Immature natural killer cell (primary cell): ENCODE results near the gene TNNC1. TPM values are rescaled to one million over a fixed set of nuclear protein-coding genes. Genes with fewer than 3 reads are reported as not detected.

Source experiments
- DNase-seq, 3 donors: peaks; one replicate each; pipeline ENCODE4 v3.0.0; 2022; ENCODE audit warnings: mixed read lengths in 1 of 3
- H3K27ac Mint-ChIP-seq, 6 donors: one replicate each; pipeline ENCODE4 v1.8.0; 2020; ENCODE audit warnings: mixed read lengths in 6 of 6, mild to moderate bottlenecking in 5 of 6, inconsistent platforms in 4 of 6, moderate library complexity in 3 of 6
- H3K27me3 Mint-ChIP-seq, 3 donors: one replicate each; pipeline ENCODE4 v1.8.0; 2020 to 2021; ENCODE audit warnings: low read depth in 3 of 3, mild to moderate bottlenecking in 3 of 3, mixed read lengths in 3 of 3, moderate library complexity in 3 of 3, inconsistent platforms in 1 of 3
- H3K36me3 Mint-ChIP-seq, 3 donors: one replicate each; pipeline ENCODE4 v1.8.0; 2020; ENCODE audit warnings: mixed read lengths in 3 of 3, inconsistent platforms in 2 of 3, mild to moderate bottlenecking in 2 of 3
- H3K4me1 Mint-ChIP-seq, 2 donors: one replicate each; pipeline ENCODE4 v1.8.0; 2020; ENCODE audit warnings: inconsistent platforms in 2 of 2, mild to moderate bottlenecking in 2 of 2, mixed read lengths in 2 of 2, moderate library complexity in 1 of 2
- H3K4me3 Mint-ChIP-seq, 5 donors: one replicate each; pipeline ENCODE4 v1.8.0; 2020; ENCODE audit warnings: mild to moderate bottlenecking in 5 of 5, mixed read lengths in 5 of 5, inconsistent platforms in 3 of 5, moderate library complexity in 3 of 5
- H3K9me3 Mint-ChIP-seq, 6 donors: one replicate each; pipeline ENCODE4 v1.8.0; 2020; ENCODE audit warnings: mild to moderate bottlenecking in 6 of 6, mixed read lengths in 6 of 6, inconsistent platforms in 4 of 6, moderate library complexity in 3 of 6
- polyA plus RNA-seq, 3 donors: library from polyadenylated mRNA; unstranded; fragments of 300-500 nt; fragmentation: Illumina TruSeq; gene quantifications; one replicate each; pipeline ENCODE4 v1.2.3, GENCODE V29; 2021

Gene TNNC1
- polyA plus RNA-seq, 3 donors from 2014 or later: not detected

DNA sequence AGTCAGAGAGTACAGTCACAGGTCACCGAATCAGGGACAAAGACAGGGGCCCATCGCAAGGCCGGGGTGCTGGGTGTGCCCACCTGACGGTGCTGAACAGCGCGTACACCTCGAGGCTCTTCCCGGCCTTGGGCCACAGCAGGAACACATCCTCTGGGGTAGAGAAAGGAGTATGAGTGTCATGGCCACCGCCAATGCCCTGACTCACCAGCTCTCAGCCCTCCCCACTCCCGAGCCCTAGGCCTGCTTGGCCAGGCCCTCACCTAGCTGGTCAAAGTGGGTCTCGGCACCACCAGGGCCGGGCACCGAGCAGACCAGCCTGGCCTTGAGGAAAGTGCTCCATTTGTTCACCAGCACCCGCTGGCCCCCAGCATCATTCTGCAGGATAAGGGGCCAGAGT lies 13.2 kb downstream of the TNNC1 start:
- H3K4me3 Mint-ChIP-seq: no peak overlapping the region
- peaks cover 0 to 4% of the 10 kb centered on the region in 2 donors for H3K4me1 Mint-ChIP-seq
- no peak for DNase-seq
- no peaks in the 10 kb centered on the region for H3K36me3 Mint-ChIP-seq
- no peak overlapping the region for H3K27ac Mint-ChIP-seq
- H3K27me3 Mint-ChIP-seq: no peaks in the 10 kb centered on the region
- H3K9me3 Mint-ChIP-seq: no peaks in the 10 kb centered on the region

DNA sequence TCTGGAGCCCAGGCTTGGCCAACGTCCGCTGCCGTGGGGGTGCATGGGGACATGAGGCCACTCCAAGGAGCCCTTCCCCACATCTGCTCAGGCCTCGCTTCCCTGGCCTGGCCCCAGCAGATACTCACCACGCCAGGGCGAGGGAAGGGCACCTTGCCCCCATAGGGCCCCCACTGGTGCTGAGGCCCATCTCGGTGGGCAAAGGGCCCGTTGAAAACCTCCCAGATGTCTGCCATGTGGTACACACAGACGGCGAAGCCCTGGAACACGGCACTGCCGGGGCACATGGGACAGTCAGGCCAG lies 13.6 kb downstream of the TNNC1 start:
- Mint-ChIP-seq H3K4me1 (peaks cover 0 to 4% of the 10 kb centered on the region in 2 donors), H3K36me3 (no peaks in the 10 kb centered on the region), H3K27ac (no peak overlapping the region), H3K9me3 (no peaks in the 10 kb centered on the region), H3K27me3 (no peaks in the 10 kb centered on the region), H3K4me3 (no peak overlapping the region)
- no peak for DNase-seq

DNA sequence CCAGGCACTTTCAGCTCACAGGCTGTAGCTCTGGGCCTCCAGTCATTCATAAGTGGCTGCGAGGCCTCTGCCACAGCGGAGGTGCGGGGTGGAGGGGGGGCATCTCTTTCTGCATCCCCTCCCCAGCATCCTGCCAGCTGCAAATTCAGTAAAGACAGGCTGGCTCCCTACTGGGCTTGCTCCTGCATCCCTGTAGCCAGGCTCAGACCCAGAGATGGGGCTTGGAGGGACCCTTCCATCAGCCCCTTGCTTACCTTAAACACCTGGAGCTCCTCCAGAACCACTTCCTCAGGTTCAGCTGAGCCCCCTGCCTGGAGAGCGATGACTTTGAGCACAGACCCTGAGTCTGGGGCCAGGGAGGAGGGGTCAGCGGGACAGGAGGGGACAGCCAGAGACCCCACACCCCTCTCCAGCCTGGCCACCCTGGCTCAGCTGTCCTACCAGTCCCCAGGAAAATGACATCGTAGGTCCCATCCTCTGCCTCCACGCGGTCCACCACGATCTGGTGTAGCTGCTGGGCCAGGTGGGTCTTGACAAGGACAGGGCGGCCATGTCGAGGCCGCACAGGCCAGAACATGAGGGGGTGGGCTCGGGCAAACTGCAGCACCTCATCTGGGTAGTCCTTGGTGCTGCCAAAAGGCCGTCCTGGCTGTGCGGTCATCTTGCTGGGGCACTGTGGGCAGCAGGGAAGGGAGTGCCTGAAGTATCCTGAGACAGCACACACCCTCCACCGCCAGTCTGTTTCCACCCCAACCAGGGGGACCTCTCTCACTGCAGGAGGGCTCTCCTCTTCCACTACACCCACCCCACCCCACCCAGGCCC lies 14.2 kb downstream of the TNNC1 start:
- H3K27ac Mint-ChIP-seq: no peak overlapping the region
- H3K4me1 Mint-ChIP-seq: peaks cover 0 to 2% of the 10 kb centered on the region in 2 donors

DNA sequence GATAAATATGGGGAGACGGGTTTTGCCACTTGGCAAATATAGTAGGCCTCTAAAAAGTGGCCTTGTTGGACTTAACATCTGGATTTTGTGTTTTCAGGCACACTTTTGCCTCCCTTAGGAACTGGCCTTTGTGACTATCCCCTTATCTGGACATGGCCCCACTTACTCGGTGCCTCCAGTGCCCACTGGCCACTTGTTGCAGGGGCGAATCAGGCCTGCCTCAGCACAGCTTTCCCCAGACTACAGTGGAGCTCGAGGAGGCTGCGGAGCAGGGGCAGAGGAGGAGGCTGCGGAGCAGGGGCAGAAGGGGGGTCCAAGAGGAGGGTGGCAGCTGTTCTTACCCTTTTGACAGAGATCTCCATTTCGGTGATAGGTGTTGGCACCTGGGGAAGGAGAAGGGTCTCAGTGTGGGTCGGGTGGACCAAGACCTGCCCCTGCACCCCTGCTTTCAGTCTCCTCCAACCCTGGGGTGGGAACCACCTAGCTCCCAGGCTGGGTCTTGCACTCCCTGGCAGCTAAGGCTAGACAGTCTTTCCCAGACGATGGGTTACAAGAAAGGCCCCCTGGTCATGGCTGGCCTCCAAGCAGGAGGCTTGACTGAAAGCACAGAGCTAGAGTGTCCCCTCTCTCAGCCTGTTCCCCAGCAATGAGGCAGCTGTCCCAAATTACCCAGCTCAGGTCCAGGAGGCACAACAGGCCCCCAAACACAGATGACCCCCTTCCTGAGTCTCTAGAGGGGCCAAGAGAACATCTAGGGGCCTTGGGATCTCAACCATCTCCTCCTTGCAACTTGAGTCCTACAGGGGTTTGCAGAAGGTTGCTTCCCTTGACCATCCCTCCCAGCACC lies 15.0 kb downstream of the TNNC1 start:
- DNase-seq: no peak
- Mint-ChIP-seq H3K4me3 (no peak overlapping the region), H3K36me3 (no peaks in the 10 kb centered on the region), H3K9me3 (no peaks in the 10 kb centered on the region), H3K4me1 (no peaks in the 10 kb centered on the region), H3K27me3 (peaks cover 0 to 2% (median 0%) of the 10 kb centered on the region in 3 donors), H3K27ac (no peak overlapping the region)

More for the DNA sequence above, 14.2 kb downstream of the TNNC1 start:
- Mint-ChIP-seq H3K36me3 (no peaks in the 10 kb centered on the region), H3K9me3 (no peaks in the 10 kb centered on the region), H3K27me3 (no peaks in the 10 kb centered on the region), H3K4me3 (no peak overlapping the region)
- DNase-seq: no peak

DNA sequence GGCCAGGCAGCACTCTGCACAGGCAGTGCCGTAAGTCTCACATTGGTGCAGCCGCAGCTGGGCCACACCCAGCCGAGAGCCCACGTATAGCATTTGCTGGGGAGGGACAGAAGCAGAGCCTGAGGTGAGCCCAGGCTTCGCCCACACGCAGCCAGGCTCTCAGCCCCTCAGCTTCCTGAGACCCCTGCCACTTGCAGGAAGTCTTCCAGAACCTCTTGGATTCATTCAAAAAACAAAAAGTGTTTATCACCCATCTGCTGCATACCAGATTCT lies 15.8 kb downstream of the TNNC1 start:
- no peak overlapping the region for H3K27ac Mint-ChIP-seq
- H3K4me1 Mint-ChIP-seq: no peaks in the 10 kb centered on the region
- no peaks in the 10 kb centered on the region for H3K36me3 Mint-ChIP-seq
- H3K27me3 Mint-ChIP-seq: peaks cover 0 to 2% (median 0%) of the 10 kb centered on the region in 3 donors
- no peak for DNase-seq
- H3K9me3 Mint-ChIP-seq: no peaks in the 10 kb centered on the region
- H3K4me3 Mint-ChIP-seq: no peak overlapping the region

DNA sequence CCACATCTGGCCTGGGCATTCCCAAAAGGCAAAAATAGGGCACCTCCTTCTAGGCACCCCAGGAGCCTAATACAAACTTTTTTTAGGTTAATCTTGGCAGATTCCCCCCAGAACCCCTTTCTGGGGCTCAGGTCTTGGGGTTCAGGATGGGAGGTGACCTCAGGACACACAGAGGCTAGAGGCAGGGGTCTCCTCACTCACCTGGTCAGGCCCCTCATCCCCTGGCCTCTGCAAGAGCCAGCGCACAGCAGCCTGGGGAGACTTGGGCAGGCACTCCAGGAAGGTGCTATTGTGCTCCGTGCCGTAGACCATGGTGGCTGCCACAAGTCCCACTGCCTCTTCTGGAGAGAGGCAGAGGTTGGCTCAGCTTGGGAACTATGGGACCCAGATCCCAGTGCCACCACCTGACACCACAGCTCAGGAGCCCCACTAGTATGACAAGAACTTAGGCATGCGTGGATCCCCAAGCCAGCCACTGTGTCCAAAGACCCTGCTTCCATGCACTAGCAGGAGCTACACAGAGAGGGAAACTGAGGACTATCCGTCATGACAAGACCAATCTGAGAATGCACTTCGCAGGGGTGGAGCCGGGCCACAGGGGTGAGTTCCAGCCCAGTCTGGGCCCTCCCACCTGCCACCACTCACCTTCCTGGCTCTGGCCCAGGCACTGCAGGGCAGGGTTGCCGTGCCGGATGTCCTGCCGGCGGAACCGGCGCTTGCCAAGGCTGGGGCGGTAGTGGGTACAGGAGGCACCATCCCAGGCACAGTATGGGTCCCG lies 16.3 kb downstream of the TNNC1 start:
- DNase-seq: no peak
- H3K27ac Mint-ChIP-seq: no peak overlapping the region
- no peaks in the 10 kb centered on the region for H3K4me1 Mint-ChIP-seq

DNA sequence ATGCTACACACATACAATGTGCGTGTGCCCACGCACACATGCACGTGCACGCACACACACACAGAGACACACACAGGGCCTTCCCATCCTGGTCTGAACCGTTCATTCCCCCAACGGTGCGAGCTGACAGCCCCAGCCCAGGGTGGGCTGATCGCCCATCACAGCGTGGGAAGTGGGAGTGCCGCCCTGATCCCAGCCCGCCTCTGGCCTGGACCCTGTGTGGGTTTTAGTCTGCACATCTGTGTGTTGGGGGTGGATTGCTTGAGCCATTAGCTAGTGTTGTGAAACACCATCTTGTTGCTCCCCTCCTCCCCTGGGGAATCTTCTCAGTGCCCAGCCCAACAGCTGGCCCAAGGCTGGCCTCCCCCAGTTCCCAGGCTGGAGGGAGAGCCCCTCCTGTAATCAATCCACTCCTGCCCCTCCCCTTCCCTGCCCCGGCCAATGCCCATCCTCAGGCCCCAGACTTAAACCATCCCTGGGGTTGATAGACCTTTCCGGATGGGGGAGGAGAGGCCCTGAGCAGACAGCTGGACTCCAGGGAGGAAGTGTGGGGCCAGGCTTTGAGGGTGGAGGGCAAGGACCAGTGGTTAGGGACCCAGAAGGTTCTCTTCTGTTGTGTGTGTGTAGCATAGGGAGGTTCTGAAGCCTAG lies 17.2 kb downstream of the TNNC1 start:
- peaks cover 0 to 2% (median 0%) of the 10 kb centered on the region in 3 donors for H3K27me3 Mint-ChIP-seq
- H3K9me3 Mint-ChIP-seq: no peaks in the 10 kb centered on the region
- no peak overlapping the region for H3K27ac Mint-ChIP-seq
- no peaks in the 10 kb centered on the region for H3K36me3 Mint-ChIP-seq
- H3K4me3 Mint-ChIP-seq: no peak overlapping the region
- H3K4me1 Mint-ChIP-seq: no peaks in the 10 kb centered on the region
- no peak for DNase-seq

More for the DNA sequence above, 16.3 kb downstream of the TNNC1 start:
- Mint-ChIP-seq H3K4me3 (no peak overlapping the region), H3K9me3 (no peaks in the 10 kb centered on the region), H3K27me3 (peaks cover 0 to 2% (median 0%) of the 10 kb centered on the region in 3 donors), H3K36me3 (no peaks in the 10 kb centered on the region)

DNA sequence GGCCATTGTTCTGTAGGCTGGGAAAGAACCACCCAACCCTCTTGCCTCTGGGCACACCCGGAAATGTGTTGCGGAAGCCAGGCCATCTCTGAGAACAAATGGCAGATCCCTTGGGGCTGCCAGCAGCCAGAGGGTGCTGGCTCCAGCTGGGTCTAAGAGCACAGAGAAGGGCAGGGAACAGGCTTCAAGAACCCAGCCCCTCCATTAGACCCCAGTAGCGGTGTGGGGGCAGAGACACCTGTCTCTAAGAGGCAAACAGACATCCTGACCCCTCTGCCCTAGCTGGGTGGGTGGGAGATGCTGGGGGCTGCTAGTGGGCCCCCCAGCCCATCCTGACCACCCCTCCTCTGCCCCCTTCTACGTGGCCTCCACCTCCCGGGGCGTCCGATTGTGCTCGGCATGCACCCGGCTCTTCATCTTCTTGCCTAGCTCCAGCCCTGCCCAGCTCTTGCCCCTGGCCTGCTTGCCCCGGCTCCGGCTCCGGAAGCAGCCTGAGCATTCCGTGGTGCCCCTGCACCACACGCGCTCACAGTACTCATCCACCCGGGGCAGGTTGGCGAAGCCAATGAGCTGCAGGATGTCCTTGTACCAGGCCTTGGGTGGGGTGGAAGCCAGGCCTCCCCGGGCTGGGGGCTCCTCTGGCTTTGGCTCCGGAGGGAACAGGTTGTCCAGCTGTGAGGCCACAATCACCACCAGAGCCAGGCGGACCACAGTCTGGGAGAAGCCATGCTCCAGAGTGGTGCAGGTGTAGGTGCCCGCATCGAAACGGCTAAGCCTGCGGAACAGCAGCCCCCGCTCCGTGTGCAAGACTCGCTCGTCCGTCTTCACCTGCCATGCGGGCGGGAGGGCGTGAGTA lies 18.4 kb downstream of the TNNC1 start:
- no peak overlapping the region for H3K4me3 Mint-ChIP-seq
- no peak overlapping the region for H3K27ac Mint-ChIP-seq
- no peaks in the 10 kb centered on the region for H3K36me3 Mint-ChIP-seq
- no peaks in the 10 kb centered on the region for H3K9me3 Mint-ChIP-seq
- H3K4me1 Mint-ChIP-seq: no peaks in the 10 kb centered on the region
- DNase-seq: no peak
- peaks cover 0 to 2% (median 0%) of the 10 kb centered on the region in 3 donors for H3K27me3 Mint-ChIP-seq

DNA sequence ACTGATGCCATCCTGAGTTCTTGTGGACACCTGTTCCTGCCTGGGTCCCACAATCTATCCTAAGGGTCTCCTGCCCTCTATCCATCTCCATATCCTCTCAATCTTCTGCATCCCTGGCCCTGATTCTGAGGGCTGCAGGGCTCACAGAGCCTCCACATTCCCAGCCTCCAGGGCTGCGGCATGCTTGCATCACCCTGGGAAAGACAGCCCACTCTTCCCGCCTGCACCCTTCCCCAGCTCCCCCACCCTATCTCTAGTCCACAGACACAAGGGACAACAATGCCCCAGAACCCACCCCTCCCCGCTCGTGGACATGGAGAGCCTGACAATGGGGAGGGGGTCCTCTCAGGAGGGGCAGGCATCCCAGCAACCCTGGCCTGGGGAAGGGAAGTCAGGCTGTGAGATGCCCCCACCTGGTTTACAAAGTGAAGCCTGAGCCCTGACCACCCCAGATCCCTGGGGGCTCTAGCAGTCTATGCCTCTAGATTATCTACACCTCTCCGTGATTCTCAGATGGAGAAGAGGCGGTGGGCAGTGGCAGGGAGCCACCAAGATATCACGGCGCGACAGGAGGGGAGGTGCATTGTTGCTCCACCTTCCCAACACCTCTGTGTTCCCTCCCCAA lies 19.2 kb downstream of the TNNC1 start:
- Mint-ChIP-seq H3K9me3 (no peaks in the 10 kb centered on the region), H3K4me1 (no peaks in the 10 kb centered on the region), H3K27ac (peak overlapping the region in 1 of 6 donors; percentile 6), H3K4me3 (no peak overlapping the region), H3K27me3 (peaks cover 0 to 2% (median 0%) of the 10 kb centered on the region in 3 donors), H3K36me3 (no peaks in the 10 kb centered on the region)
- DNase-seq: no peak

DNA sequence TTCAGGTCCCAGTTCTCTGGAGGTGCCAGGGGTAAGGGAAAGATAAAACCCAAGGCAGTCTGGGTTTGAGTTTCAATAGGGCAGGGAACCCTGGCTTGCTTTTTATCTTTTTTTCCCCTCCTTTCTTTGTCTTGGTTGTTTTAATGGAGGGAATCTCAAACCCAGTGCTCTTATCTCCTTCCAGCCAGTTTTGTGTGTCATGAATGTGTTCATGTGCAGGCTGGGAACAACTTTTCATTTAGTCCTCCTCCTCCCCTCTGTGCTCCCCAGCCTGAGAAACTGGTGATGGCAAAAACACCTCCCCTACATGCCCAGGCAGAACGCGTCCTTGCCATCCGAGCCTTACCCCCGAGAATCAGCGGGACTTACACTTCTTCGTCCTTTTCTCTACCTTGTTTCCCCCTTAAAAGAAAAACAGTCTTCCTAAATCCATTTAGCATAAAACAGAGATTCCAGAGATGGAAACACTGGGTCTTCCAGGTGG lies 19.8 kb downstream of the TNNC1 start:
- peak overlapping the region in 1 of 6 donors; percentile 6 for H3K27ac Mint-ChIP-seq
- H3K9me3 Mint-ChIP-seq: no peaks in the 10 kb centered on the region
- peaks cover 0 to 2% (median 0%) of the 10 kb centered on the region in 3 donors for H3K27me3 Mint-ChIP-seq
- no peak for DNase-seq
- no peaks in the 10 kb centered on the region for H3K36me3 Mint-ChIP-seq
- no peak overlapping the region for H3K4me3 Mint-ChIP-seq
- no peaks in the 10 kb centered on the region for H3K4me1 Mint-ChIP-seq

DNA sequence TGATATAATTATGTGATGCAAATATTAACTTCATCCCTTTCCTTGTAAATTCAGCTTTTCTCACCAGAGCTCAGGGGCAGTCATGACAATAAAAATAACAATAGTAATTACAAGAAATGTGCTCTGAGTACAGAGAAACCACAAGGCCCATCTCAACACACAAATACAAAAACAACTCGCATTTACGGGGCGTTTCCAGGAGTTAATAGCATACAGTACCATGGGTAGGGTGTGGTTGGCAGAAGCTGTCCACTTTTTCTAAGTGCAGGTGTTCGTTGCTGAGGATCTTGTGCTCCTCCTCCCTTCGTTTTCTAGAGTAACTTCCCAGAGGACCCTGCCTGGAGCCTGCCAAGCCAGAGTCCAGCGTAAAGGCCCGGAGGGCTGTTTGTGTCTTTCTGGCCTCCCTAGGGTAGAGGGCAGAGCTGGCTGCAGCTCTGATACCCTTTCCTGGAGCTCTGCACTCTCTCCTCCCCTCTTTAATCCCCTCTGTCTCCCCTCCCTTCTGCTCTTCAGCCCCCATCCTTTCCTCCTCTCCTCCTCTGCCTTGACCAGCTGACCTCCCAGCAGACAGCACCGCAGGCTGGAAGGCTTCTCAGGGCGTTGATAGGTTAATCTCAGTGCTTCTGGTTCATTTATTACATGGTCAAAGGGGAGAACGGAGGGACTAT lies 20.4 kb downstream of the TNNC1 start:
- Mint-ChIP-seq H3K4me1 (no peaks in the 10 kb centered on the region), H3K9me3 (no peaks in the 10 kb centered on the region), H3K36me3 (no peaks in the 10 kb centered on the region), H3K27me3 (peaks cover 0 to 2% (median 2%) of the 10 kb centered on the region in 3 donors), H3K4me3 (no peak overlapping the region), H3K27ac (peak overlapping the region in 1 of 6 donors; percentile 6)
- DNase-seq: no peak

DNA sequence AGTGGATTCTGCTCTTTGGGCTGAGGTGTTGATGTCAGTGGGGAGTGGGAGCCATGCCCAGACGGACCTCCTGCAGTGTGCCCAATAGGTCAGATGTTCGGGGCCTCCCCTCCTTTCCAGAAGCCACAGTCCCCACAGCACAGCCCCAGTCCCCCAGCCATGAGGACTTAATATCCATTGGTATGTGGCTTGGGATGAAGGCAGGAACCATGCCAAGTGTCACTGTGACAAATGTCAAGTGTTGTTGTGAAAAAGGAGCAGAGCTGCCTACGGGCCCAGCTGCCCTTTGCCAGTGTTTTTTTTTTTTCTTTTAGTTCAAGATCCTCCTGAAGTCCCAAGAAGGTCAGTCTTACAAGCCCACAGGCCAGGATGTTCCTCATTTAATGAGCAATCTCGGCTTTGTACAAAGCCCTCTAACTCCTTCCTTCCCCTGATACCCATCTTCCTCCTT lies 21.1 kb downstream of the TNNC1 start:
- Mint-ChIP-seq H3K9me3 (no peaks in the 10 kb centered on the region), H3K27ac (no peak overlapping the region), H3K27me3 (peaks cover 0 to 2% (median 2%) of the 10 kb centered on the region in 3 donors), H3K4me3 (no peak overlapping the region), H3K4me1 (no peaks in the 10 kb centered on the region), H3K36me3 (no peaks in the 10 kb centered on the region)
- DNase-seq: no peak
